ENCODE results near the gene PRICKLE1.

DNA sequence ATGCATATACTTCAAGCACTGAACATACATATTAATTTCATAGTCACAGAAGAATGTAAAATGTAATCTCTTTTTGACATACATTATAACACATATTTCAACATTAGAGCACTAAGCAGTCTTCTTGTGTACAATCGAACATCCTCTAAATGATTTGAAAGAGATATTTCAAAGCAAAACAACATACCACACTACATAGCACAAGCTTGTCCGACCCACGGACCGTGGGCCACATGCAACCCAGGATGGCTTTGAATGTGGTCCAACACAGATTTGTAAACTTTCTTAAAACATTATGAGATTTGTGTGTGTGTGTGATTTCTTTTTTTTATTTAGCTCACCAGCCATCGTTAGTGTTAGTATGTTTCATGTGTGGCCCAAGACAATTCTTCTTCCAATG, 7.0 kb downstream of the PRICKLE1 start:
- TF ChIP-seq, protein P1, sequence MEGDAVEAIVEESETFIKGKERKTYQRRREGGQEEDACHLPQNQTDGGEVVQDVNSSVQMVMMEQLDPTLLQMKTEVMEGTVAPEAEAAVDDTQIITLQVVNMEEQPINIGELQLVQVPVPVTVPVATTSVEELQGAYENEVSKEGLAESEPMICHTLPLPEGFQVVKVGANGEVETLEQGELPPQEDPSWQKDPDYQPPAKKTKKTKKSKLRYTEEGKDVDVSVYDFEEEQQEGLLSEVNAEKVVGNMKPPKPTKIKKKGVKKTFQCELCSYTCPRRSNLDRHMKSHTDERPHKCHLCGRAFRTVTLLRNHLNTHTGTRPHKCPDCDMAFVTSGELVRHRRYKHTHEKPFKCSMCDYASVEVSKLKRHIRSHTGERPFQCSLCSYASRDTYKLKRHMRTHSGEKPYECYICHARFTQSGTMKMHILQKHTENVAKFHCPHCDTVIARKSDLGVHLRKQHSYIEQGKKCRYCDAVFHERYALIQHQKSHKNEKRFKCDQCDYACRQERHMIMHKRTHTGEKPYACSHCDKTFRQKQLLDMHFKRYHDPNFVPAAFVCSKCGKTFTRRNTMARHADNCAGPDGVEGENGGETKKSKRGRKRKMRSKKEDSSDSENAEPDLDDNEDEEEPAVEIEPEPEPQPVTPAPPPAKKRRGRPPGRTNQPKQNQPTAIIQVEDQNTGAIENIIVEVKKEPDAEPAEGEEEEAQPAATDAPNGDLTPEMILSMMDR (IDR thresholded peaks at IDR 0.05; ENCODE audit: low read length): no peak
- no peak for TF ChIP-seq EZH2 (IDR thresholded peaks at IDR 0.05; ENCODE audit: borderline replicate concordance, low read length)

Measured in OCI-LY1 (cell line).